Measurements from ENCODE around the gene ARHGAP42. TPM values are rescaled to one million over a fixed set of nuclear protein-coding genes. Genes with fewer than 3 reads are reported as not detected.
"Not testable (repeated sequence)": the region's sequence is repeated elsewhere in the genome, so short reads cannot be mapped to it uniquely, and the experiment has no call there.

ARHGAP42 gene
- total RNA-seq, 1 donor from 2014 or later, result 21.6 TPM

- TF ChIP-seq, protein P1, sequence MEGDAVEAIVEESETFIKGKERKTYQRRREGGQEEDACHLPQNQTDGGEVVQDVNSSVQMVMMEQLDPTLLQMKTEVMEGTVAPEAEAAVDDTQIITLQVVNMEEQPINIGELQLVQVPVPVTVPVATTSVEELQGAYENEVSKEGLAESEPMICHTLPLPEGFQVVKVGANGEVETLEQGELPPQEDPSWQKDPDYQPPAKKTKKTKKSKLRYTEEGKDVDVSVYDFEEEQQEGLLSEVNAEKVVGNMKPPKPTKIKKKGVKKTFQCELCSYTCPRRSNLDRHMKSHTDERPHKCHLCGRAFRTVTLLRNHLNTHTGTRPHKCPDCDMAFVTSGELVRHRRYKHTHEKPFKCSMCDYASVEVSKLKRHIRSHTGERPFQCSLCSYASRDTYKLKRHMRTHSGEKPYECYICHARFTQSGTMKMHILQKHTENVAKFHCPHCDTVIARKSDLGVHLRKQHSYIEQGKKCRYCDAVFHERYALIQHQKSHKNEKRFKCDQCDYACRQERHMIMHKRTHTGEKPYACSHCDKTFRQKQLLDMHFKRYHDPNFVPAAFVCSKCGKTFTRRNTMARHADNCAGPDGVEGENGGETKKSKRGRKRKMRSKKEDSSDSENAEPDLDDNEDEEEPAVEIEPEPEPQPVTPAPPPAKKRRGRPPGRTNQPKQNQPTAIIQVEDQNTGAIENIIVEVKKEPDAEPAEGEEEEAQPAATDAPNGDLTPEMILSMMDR (conservative IDR thresholded peaks at IDR 0.05), result no peak
- H3K9me3 Mint-ChIP-seq, result peaks cover 10% of the 10 kb centered on the region
- no peak for DNase-seq (ENCODE audit: low read depth, low spot score)
- H3K27me3 Mint-ChIP-seq (ENCODE audit: low read depth), result no peaks in the 10 kb centered on the region
- H3K4me3 Mint-ChIP-seq, result no peak overlapping the region
- no peak overlapping the region for H3K27ac Mint-ChIP-seq (ENCODE audit: unreplicated experiment)
- peaks cover 9% of the 10 kb centered on the region for H3K4me1 Mint-ChIP-seq
- peaks cover 9% of the 10 kb centered on the region for H3K36me3 Mint-ChIP-seq (ENCODE audit: low read depth)
Measured at GRCh38 chr11:100895449-100895848, 208.4 kb downstream of the ARHGAP42 start.

- Mint-ChIP-seq H3K36me3 (ENCODE audit: low read depth) (peaks cover 12% of the 10 kb centered on the region), H3K9me3 (peaks cover 10% of the 10 kb centered on the region)
- not testable (repeated sequence) for H3K4me1 Mint-ChIP-seq; H3K27me3 Mint-ChIP-seq (ENCODE audit: low read depth); DNase-seq (ENCODE audit: low read depth, low spot score); H3K4me3 Mint-ChIP-seq; H3K27ac Mint-ChIP-seq (ENCODE audit: unreplicated experiment)
Measured at GRCh38 chr11:100895976-100896375, 208.9 kb downstream of the ARHGAP42 start.

DNA sequence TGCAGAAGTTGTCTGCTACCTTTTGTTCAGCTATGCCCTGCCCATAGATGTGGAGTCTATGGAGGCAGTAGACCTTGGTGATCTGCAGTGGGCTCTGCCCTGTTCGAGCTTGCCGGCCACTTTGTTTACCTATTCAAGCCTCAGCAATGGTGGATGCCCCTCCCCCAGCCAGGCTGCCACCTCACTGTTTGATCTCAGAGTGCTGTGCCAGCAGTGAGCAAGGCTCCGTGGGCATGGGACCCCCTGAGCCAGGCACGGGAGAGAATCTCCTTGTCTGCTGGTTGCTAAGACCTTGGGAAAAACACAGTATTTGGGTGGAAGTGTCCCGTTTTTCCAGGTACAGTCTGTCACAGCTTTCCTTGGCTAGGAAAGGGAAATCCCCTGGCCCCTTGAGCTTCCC lies 214.4 kb downstream of the ARHGAP42 start:
- not testable (repeated sequence) for H3K4me3 Mint-ChIP-seq; H3K27me3 Mint-ChIP-seq (ENCODE audit: low read depth); H3K4me1 Mint-ChIP-seq; DNase-seq (ENCODE audit: low read depth, low spot score); H3K27ac Mint-ChIP-seq (ENCODE audit: unreplicated experiment)
- Mint-ChIP-seq H3K36me3 (ENCODE audit: low read depth) (peaks cover 14% of the 10 kb centered on the region), H3K9me3 (peaks cover 10% of the 10 kb centered on the region)

DNA sequence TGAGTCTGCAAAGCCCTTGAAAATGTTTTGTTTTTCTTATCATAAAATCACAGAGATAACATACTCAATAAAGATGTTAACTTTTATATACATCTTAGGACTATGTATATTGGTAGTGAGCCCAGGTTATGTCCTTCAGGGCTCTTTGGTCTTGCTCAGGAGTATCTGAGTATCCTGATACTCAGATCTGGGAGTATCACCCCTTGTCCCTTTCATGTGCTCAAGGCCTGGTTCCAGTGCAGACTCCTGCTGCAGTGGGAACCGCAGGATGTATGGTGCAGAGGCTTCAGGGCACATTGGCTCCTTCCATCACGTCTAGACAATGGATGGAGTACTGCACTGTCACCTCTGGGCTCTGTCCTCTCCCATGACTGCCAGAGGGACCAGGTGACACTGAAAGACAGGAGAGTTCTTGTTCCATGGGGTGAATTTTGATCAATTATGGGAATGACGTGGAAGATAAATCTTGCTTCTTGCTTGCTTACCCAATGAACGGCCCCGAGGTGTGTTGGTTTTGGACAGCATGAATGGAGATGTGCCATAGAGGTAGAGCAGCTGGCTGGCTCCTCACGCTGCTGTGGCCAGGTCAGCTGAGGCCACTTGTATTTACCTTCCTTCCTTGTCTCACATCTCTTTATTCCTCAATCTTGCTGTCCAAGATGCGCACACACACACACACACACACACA lies 215.5 kb downstream of the ARHGAP42 start:
- no peak for DNase-seq (ENCODE audit: low read depth, low spot score)
- Mint-ChIP-seq H3K4me1 (peaks cover 4% of the 10 kb centered on the region), H3K36me3 (ENCODE audit: low read depth) (peaks cover 17% of the 10 kb centered on the region), H3K4me3 (no peak overlapping the region), H3K27me3 (ENCODE audit: low read depth) (no peaks in the 10 kb centered on the region), H3K9me3 (peaks cover 10% of the 10 kb centered on the region), H3K27ac (ENCODE audit: unreplicated experiment) (no peak overlapping the region)
- TF ChIP-seq, protein P1 (conservative IDR thresholded peaks at IDR 0.05), result no peak

GRCh38 chr11:100903284-100903683 lies 216.2 kb downstream of the ARHGAP42 start:
- no peak for DNase-seq (ENCODE audit: low read depth, low spot score)

DNA sequence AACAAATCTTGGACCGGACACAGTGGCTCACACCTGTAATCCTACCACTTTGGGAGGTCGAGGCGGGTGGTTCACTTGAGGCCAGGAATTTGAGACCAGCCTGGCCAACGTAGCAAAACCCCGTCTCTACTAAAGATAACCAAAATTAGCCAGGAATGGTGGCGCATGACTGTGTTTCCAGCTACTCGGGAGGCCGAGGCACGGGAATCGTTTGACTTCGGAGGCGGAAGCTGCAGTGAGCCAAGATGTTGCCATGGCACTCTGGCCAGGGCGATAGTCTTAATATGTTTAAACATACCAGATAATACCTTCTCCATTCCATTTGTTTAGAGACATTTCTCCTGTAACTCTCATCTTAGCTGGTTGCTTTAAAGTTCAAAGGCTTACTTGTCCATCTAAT lies 218.6 kb downstream of the ARHGAP42 start:
- no peak for DNase-seq (ENCODE audit: low read depth, low spot score)
- H3K9me3 Mint-ChIP-seq, result no peaks in the 10 kb centered on the region
- H3K4me1 Mint-ChIP-seq, result peaks cover 5% of the 10 kb centered on the region
- H3K27ac Mint-ChIP-seq (ENCODE audit: unreplicated experiment), result no peak overlapping the region
- TF ChIP-seq, protein P1 (conservative IDR thresholded peaks at IDR 0.05), result no peak
- H3K4me3 Mint-ChIP-seq, result no peak overlapping the region
- peaks cover 6% of the 10 kb centered on the region for H3K36me3 Mint-ChIP-seq (ENCODE audit: low read depth)
- no peaks in the 10 kb centered on the region for H3K27me3 Mint-ChIP-seq (ENCODE audit: low read depth)

More at GRCh38 chr11:100903284-100903683, 216.2 kb downstream of the ARHGAP42 start:
- TF ChIP-seq, protein P1 (conservative IDR thresholded peaks at IDR 0.05), result no peak
- H3K27me3 Mint-ChIP-seq (ENCODE audit: low read depth), result no peaks in the 10 kb centered on the region
- peaks cover 10% of the 10 kb centered on the region for H3K9me3 Mint-ChIP-seq
- H3K27ac Mint-ChIP-seq (ENCODE audit: unreplicated experiment), result no peak overlapping the region
- no peak overlapping the region for H3K4me3 Mint-ChIP-seq
- peaks cover 4% of the 10 kb centered on the region for H3K4me1 Mint-ChIP-seq
- peaks cover 17% of the 10 kb centered on the region for H3K36me3 Mint-ChIP-seq (ENCODE audit: low read depth)
